A673 (cell line): ENCODE data around the gene CAB39. TPM values are rescaled to one million over a fixed set of nuclear protein-coding genes. Genes with fewer than 3 reads are reported as not detected.

Source experiments
- BruUV-seq: library from RNA; stranded (reverse); fragments of 400-500 nt; replicated peaks from 2 replicates; lab custom pipeline; 2021; lab: Mats Ljungman, UMichigan
- CTCF ChIA-PET: fragments of 300-600 bp; sonication (Branson Sonifier 250); formaldehyde crosslinking; loops from one replicate; lab custom pipeline; 2022; ENCODE audit warnings: antibody characterized with exemption; lab: Charles Lee
- POLR2A ChIA-PET: fragments of 300-600 bp; sonication (Branson Sonifier 250); formaldehyde crosslinking; loops from one replicate; lab custom pipeline; 2022; ENCODE audit warnings: antibody characterized with exemption; ENCODE audit not compliant: low non-redundant PET; lab: Charles Lee
- DNase-seq: peaks from one replicate; pipeline ENCODE4 v3.0.0-alpha.2; 2015; ENCODE audit warnings: low spot score
- H3K27ac ChIP-seq: fragments of 200-600 bp; sonication (generic); 2 replicates; pipeline ENCODE4 v1.5.1; 2016; ENCODE audit warnings: mixed run types, low read depth, mild to moderate bottlenecking, mixed read lengths, antibody characterized with exemption, low read length; ENCODE audit not compliant: poor library complexity, severe bottlenecking
- H3K27me3 ChIP-seq: fragments of 200-600 bp; sonication (generic); replicated peaks from 2 replicates; pipeline ENCODE4 v1.6.1; 2017; ENCODE audit warnings: mixed run types, low read depth, mild to moderate bottlenecking, mixed read lengths, antibody characterized with exemption, low read length; ENCODE audit not compliant: insufficient read depth, poor library complexity
- H3K36me3 ChIP-seq: fragments of 200-600 bp; sonication (generic); 2 replicates; pipeline ENCODE4 v1.6.1; 2016; ENCODE audit warnings: mixed run types, mild to moderate bottlenecking, mixed read lengths, antibody characterized with exemption, low read length; ENCODE audit not compliant: insufficient read depth, poor library complexity, severe bottlenecking
- H3K4me1 ChIP-seq: fragments of 200-600 bp; sonication (generic); 2 replicates; pipeline ENCODE4 v1.6.1; 2017; ENCODE audit warnings: mixed run types, mild to moderate bottlenecking, mixed read lengths, antibody characterized with exemption, low read length; ENCODE audit not compliant: insufficient read depth, poor library complexity, severe bottlenecking
- H3K4me3 ChIP-seq: fragments of 200-600 bp; sonication (generic); 2 replicates; pipeline ENCODE4 v1.5.1; 2016; ENCODE audit warnings: low read depth, mixed run types, mild to moderate bottlenecking, mixed read lengths, low read length; ENCODE audit not compliant: poor library complexity, severe bottlenecking
- H3K9me3 ChIP-seq: fragments of 200-600 bp; sonication (generic); 2 replicates; pipeline ENCODE4 v1.6.1; 2016; ENCODE audit warnings: mixed run types, low read depth, mild to moderate bottlenecking, mixed read lengths, antibody characterized with exemption, low read length; ENCODE audit not compliant: poor library complexity, severe bottlenecking
- EZH2 ChIP-seq: fragments of 200-600 bp; sonication (generic); IDR thresholded peaks from 2 replicates; pipeline ENCODE4 v1.6.1; 2017; ENCODE audit warnings: borderline replicate concordance, low read depth, mild to moderate bottlenecking, mixed read lengths, antibody characterized with exemption, low read length; ENCODE audit not compliant: poor library complexity, severe bottlenecking
- intact Hi-C: fragments of 100-400 bp; cut with micrococcal nuclease; formaldehyde crosslinking; loops from one replicate; pipeline ENCODE4 v1.10.0; 2022; ENCODE audit not compliant: unreplicated experiment
- total RNA-seq: library from RNA; stranded (reverse); gene quantifications from 2 replicates; pipeline ENCODE4 v1.2.3, GENCODE V29; 2021
- TF ChIP-seq, protein P1 (sequence below): fragments of 300-800, 200-600 bp; sonication (generic); conservative IDR thresholded peaks from 2 replicates; pipeline ENCODE4 v1.5.1; 2017; ENCODE audit warnings: low read depth, mild to moderate bottlenecking, antibody characterized with exemption, low read length, moderate library complexity, mixed read lengths

The CAB39 gene
- total RNA-seq, 1 experiment from 2014 or later, result 58.2 TPM

DNA sequence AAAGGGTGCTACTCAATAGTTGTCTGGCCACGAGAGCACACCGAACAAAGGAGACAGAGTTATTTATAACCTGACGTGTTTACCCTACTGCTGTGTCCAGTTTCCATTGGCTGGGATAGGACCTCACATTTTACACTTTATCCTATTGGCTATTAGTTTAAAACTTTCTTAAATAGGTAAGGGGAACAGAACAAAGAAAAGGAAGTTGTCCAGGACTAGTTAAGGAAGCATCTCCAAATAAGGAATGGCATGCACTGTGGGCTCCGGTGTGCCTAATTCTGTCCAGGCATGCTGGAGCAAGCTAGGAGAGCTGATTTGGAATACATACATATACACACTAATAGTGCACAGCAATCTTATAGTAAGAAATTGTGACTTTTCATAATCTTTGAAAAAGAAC, 72.2 kb downstream of the CAB39 start:
- Histone ChIP-seq H3K4me3 (no peak overlapping the region), H3K36me3 (peaks cover 11% of the 10 kb centered on the region), H3K4me1 (no peaks in the 10 kb centered on the region), H3K27me3 (no peaks in the 10 kb centered on the region), H3K27ac (no peak overlapping the region), H3K9me3 (peaks cover 17% of the 10 kb centered on the region)
- ChIA-PET CTCF (no interaction called here), POLR2A (no interaction called here)
- intact Hi-C loops, result no loop called here
- TF ChIP-seq EZH2, result no peak
- TF ChIP-seq, protein P1, sequence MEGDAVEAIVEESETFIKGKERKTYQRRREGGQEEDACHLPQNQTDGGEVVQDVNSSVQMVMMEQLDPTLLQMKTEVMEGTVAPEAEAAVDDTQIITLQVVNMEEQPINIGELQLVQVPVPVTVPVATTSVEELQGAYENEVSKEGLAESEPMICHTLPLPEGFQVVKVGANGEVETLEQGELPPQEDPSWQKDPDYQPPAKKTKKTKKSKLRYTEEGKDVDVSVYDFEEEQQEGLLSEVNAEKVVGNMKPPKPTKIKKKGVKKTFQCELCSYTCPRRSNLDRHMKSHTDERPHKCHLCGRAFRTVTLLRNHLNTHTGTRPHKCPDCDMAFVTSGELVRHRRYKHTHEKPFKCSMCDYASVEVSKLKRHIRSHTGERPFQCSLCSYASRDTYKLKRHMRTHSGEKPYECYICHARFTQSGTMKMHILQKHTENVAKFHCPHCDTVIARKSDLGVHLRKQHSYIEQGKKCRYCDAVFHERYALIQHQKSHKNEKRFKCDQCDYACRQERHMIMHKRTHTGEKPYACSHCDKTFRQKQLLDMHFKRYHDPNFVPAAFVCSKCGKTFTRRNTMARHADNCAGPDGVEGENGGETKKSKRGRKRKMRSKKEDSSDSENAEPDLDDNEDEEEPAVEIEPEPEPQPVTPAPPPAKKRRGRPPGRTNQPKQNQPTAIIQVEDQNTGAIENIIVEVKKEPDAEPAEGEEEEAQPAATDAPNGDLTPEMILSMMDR, result no peak
- DNase-seq, result no peak
- no TSS peak for BruUV-seq

DNA sequence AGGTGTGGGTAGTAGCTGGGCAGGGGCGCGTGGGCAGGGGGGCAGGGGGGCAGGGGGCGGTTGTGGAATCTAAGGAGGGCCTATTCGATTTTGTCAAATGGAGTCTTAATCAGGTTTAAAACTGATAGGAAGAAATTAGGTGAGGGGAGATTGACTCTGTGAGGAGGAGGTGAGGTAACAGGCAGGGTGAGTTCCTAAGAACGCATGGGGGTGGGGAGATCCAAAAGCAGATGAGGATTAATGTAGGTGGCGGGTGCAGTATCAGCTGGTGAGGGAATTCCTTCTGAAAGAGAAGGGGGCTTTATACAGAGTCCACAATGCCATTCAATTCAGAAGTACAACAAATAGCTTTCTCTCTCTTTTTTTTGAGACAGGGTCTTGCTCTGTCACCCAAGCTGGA, 72.7 kb downstream of the CAB39 start:
- H3K9me3 ChIP-seq, result peaks cover 17% of the 10 kb centered on the region
- no peak overlapping the region for H3K4me3 ChIP-seq
- TF ChIP-seq, protein P1, result no peak
- no peak for TF ChIP-seq EZH2
- POLR2A ChIA-PET, result no interaction called here
- no peaks in the 10 kb centered on the region for H3K27me3 ChIP-seq
- no peak overlapping the region for H3K27ac ChIP-seq
- DNase-seq, result no peak
- peaks cover 11% of the 10 kb centered on the region for H3K36me3 ChIP-seq
- intact Hi-C loops, result no loop called here
- no peaks in the 10 kb centered on the region for H3K4me1 ChIP-seq
- BruUV-seq, result no TSS peak
- CTCF ChIA-PET, result no interaction called here

DNA sequence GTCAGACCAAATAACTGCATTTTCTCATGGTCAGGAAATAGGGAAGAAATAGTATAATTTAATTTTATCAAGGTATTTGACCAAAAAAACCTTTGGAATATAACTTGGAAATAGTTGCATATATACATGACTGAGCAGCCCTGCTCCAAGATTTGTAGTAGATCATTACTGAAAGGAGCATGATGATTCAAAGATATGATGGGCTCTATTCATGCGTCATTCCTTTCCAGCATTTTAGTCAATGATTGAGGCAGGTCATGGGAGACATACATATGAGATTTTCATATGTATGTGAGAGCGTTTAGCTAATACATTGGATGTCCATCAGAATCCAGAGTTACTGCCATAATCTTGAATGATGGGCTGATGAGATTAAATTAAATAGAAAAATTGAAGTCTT, 74.5 kb downstream of the CAB39 start:
- Histone ChIP-seq H3K9me3 (peaks cover 17% of the 10 kb centered on the region), H3K4me3 (no peak overlapping the region), H3K27me3 (no peaks in the 10 kb centered on the region), H3K4me1 (no peaks in the 10 kb centered on the region), H3K27ac (no peak overlapping the region), H3K36me3 (peaks cover 11% of the 10 kb centered on the region)
- POLR2A ChIA-PET, result no interaction called here
- no TSS peak for BruUV-seq
- no peak for DNase-seq
- CTCF ChIA-PET, result interaction anchor here (0.7 kb wide), 1 partner anchor 11 kb away, joined by 3 read pairs; no protein-coding TSS in a partner anchor
- TF ChIP-seq, protein P1, result no peak
- no peak for TF ChIP-seq EZH2
- intact Hi-C loops, result no loop called here
